Measurements from ENCODE around the gene CYP27C1.

The CYP27C1 gene

DNA sequence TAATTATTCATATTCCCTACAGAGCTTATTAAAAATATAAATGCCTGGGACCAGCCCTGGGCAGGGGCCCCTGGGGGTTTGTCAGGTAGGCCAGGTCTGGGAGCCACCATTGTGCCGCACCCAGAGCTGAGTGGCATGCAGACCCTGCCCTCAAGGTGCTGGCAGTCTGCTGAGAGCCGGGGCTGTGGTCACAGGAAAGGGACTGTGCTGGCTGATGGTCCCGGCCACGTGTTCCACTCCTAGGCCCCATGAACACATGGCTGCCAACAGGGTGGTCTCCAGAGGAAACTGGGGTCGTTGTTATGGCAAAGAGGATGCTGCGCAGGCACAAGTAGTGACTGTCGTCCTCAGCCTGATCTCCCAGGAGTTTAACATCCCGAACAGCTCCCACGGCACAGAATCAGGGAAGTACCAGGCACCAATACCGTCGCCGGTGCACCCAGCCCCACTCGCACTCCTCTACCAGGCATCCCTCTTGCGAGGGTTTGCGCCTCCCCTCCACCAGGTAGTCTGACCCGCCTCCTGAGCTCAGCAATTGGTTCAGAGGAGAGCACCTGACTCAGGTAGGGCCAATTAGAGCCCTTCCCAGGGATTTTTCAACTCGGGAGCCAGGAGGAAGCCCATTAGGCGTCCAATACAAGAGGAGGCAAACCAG lies 73.9 kb downstream of the CYP27C1 start:
- no peak for DNase-seq

DNA sequence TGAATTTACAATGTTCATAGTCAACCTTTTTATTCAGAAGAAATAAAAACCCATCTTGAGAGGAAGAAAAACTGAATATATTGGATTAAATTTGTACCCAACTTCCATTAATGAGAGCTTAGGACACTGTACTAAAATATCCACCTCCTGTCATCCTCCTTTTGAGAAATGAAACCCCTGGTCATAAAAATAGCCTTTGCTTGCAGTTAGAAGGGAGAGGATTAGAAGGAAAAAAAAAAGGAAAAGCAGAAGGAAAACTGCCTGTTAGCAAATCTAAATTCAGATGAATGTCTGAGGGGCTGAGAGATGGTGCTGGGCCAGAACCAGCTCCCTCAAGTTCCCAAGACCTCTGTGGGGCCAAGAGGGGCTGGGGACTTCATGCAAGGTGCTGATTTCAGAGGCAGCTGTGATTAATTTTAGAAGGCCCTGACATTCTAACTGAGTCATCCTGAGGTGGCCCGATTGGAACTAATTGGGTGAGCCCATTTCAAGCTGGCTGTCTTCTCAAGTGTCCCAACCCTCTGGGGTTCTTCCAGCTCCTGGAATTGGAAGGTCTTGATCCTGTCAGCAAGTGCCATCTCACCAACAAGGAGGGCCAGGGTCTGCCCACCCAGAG lies 74.7 kb downstream of the CYP27C1 start:
- no peak for DNase-seq

DNA sequence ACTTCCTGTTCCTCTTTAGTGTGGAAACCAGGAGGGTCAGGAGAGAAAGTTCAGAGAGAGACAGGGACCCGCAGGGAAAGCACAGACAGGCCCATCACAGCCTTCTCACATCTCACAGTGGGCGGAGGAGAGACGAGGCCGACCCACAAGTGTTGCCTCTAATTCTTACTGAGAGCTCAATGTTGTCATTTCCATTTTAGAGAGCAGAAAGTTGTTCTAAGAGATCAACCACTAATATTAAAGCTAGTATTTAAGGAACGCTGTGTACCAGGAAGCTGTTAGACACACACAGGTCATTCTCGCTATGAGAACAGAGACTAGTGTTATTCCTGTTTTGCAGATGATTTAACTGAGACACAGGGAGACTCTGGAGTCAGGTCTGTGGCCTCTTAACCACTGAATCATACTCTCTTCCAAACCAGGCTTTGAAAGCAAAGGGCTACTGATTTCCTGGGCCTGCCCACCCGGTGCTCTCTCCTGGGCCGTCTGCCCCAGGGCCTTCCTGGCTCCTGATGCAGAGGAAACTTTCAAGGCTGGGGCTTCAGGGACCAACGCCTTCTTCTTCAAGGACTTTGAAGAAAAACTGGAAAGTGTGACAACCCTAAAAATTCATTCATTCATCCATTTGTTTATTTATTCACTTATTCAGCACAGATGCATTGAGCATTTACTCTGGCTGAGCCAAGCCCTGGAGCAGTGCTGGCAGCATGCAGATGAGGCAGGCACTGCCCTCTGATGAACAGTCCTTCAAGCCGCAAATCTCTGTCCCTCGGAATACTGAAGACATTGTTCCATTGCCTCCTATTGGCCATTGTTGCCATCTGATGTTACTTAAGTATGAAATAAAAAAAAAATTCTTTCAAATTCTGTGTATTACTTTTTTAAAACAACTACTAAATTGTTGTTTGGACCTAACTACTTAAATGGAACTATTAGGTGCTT lies 76.0 kb downstream of the CYP27C1 start:
- no peak for DNase-seq

DNA sequence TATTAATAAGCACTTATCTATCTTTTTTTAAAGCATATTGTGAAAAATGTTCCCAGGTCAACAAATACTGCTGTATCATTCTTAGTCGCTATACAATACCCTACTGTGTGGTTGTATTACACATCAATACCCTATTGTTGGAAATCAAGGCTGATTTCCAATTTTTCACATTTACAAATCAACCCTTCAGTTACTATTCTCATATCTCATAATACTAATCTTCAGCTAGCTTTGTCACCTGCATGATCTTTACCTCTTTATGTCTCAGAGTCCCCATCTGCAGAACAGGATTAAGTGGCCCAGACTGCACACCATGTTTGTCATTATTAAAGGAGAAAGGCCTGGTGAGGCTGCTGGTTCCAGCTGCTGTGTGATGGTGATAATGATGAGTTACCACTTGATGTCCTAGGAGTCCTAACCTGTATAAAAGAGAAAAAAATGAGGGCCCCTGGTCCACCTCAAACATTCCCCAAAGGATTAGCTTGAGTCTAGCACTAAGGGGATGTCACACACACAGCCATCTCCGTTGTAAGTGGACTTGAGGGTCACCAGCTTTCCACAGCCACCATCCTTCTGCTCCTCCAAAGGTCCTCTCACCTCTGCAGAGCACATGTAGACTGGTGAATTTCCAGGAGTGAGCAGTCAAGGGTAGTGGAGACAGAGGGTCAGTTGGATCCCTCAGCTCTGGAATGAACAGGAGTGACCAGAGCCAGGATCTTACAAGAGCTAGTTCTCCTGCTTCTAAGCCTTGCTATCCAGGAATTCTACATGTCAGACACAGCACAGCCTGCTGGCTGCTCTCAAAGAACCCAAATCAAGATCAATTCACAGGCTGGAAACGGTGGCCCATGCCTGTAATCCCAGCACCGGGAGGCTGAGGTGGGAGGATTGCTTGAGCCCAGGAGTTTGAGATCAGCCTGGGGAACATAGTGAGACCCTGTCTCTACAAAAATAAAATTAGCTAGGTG lies 77.2 kb downstream of the CYP27C1 start:
- DNase-seq = no peak

DNA sequence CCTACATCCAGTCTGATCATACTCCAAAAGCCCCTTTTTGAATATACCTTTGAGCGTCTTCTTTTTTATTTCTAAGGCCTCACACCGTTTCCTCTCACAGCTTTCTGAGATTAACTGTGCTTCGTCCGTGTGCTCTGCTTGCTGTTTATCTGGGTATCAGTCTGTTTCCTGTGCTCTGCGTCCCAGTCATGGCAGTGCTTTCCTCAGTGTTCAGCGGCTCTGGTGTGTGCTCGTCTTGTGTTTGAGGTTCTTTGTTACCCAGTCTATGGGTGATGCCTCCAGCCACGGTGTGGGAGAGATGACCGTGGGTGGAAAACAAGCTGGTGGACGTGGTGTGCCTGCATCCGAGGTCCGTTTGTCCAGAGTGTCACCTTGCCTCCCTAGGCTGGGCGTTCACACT lies 79.6 kb downstream of the CYP27C1 start:
- no peak for DNase-seq

DNA sequence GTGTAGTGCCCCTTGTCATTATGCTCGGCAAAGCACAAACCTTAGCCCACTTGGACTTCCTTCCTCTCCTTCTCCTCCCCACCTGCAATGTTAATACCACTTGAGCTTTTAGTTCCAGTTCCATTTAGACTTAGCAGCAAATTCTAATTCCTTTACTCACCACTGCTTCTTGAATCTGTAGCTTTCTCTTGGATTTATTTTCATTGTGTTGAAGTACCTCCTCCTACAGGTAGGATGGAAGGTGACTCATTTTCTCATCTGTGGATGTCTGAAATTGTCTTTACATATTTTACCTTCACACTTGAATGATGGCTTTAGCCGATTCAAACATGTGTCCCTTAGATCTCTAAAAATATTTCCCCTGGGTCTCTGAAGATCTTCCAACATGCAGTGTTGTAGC lies 80.3 kb downstream of the CYP27C1 start:
- no peak for DNase-seq

DNA sequence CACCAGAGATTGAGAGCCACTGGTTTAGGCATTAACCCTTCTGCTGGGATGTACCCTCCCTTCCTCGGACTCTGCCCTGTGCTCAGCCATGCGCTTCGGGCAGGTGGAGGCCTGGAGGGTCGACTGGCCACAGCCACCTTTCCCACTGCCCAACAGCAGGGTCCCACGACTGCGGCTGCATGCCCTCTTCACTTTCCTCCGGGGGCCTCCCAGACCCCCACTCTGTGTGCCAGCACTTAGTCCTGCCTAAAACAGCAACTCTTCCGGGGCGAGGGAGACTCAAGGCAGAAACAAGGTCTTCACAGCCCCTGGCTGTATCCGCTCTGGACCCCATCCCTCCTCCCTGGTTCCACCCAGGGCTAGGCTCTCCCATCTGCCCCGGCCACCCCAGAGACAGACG lies 81.8 kb downstream of the CYP27C1 start:
- DNase-seq = no peak

DNA sequence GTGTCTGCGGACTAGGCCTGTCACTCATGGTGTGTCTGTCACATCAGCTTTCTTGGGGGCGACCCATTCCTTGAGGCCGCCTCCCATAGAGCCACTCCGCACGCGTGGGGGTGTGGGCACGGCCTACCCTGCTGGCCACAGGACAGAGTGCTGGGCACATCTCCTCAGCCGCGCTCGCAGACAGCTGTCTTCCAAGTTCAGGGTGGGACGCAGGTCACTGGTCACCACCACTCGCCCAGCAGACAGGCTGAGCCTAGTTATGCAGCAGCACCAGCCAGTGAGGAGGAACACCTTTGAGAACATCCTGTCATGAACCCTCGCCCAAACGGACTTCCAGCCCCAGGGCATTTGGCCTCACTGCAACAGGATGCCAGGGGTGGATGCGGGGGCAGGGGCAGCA lies 82.4 kb downstream of the CYP27C1 start:
- no peak for DNase-seq

DNA sequence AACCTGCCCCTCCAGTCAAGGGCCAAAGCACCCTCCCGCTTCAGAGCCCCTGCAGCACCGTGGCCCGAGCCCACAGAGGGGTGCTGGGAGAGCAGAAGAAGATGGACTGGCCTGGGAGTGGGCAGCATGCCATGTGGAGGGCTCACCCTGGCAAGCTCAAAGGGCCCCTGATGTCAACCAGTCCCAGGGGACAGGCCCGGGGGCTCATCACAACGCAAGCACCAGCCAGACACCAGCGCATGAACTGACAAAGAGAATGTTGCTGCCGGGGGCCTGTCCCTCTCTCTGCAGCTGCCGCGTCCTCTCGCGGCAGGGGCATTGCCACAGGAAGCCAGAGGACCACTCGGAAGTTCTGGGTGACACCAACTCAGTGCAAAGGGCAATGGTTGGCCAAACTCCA lies 82.9 kb downstream of the CYP27C1 start:
- no peak for DNase-seq

DNA sequence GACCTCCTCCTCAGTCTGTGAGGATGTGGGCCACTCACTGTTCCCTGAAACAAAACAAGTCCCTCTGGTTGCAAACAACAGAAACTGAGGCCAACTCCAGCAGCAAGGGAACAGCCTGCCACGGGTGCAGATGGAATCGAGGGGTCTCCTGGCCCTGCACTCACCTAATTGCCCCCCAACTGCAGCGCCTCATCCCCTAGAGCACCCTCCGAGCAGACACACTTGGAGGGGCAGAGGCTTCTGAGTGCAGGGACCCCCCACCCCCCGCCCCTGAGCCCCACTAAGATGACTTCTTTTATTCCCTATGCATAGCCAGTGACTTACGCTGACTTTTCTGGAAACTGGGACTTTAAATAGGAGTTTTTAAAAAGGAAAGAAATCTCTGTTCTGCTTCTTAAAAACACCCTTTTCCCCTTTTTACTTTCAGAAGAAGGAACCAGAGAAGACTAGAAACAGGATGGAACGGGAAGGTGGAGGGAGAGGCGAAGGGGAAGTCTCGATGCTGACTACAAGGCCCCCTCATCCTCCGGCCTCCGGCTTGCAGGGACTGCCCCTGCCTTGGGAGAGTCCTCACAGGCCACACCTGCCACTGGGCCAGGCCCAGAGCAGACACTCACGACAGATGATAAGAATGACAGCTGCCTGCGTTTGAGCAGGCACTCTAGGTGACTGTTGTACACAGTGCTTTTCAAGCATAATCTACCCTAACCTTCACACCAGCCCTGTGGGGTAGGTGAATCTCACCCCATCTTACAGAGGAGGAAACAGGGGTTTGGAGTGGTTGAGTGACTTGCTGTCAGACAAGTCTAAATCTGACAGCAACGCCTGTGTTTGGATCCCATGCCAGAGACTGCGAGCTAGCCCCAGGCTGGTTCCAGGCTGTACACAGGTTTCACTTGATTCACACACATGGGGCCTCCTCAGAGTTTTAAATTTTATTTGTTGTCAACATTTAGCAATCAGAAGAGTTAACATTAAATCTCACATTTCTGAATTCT lies 85.0 kb downstream of the CYP27C1 start:
- DNase-seq = no peak

DNA sequence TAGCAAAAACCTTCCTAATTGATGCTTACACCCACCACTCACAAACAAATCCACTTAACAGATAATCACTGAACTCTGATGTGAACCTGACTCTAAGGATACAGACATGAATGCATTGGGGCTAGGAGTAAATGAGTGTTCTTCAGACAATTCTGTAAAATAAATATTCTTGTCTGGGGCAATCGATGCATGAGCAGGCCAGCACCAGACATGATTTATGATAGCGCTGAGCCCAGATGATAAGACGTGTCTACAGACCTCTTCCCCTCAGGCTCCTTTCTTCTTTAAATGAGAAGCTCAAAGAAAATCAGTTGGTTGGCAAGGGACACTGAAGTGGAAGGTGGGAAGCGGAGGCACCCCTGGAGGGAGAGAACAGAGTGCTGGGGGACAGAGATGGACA lies 85.9 kb downstream of the CYP27C1 start:
- DNase-seq = no peak
